Hypothalamus (tissue), 51 donors: ENCODE measurements around the gene TOR3A.
"Not testable (repeated sequence)": the region's sequence is repeated elsewhere in the genome, so short reads cannot be mapped to it uniquely, and the experiment has no call there.

Experiments
- DNase-seq, 51 donors: peaks; one replicate each; lab custom pipeline; 2025; lab: John Stamatoyannopoulos, UW

Gene TOR3A

GRCh38 chr1:179104611-179105250 lies 22.9 kb downstream of the TOR3A start:
- no peak for DNase-seq

- DNase-seq, result no peak
Observed at GRCh38 chr1:179105393-179105792, 23.5 kb downstream of the TOR3A start.

- no peak for DNase-seq
Observed at GRCh38 chr1:179107706-179108629, 26.1 kb downstream of the TOR3A start.

GRCh38 chr1:179108644-179109043 lies 26.8 kb downstream of the TOR3A start:
- DNase-seq, result no peak

- DNase-seq, result no peak
Observed at GRCh38 chr1:179115181-179115580, 33.3 kb downstream of the TOR3A start.

- DNase-seq, result no peak
Observed at GRCh38 chr1:179119513-179119912, 37.6 kb downstream of the TOR3A start.

- DNase-seq, result no peak
Observed at GRCh38 chr1:179120736-179121135, 38.9 kb downstream of the TOR3A start.

- peak in 6 of 51 donors; percentile 6 to 78 (median 14) for DNase-seq
Observed at GRCh38 chr1:179121159-179121938, 39.5 kb downstream of the TOR3A start.

GRCh38 chr1:179124873-179125272 lies 43.0 kb downstream of the TOR3A start:
- DNase-seq, result no peak

- DNase-seq, result peak in 5 of 51 donors; percentile 6 to 49 (median 23)
Observed at GRCh38 chr1:179126338-179127060, 44.6 kb downstream of the TOR3A start.

GRCh38 chr1:179127163-179127895 lies 45.5 kb downstream of the TOR3A start:
- DNase-seq, result no peak

GRCh38 chr1:179128520-179128919 lies 46.6 kb downstream of the TOR3A start:
- DNase-seq, result no peak

- DNase-seq, result no peak
Observed at GRCh38 chr1:179129702-179130473, 48.0 kb downstream of the TOR3A start.

GRCh38 chr1:179135168-179135567 lies 53.3 kb downstream of the TOR3A start:
- DNase-seq, result not testable (repeated sequence)

GRCh38 chr1:179135707-179136106 lies 53.8 kb downstream of the TOR3A start:
- not testable (repeated sequence) for DNase-seq

GRCh38 chr1:179137617-179138255 lies 55.9 kb downstream of the TOR3A start:
- DNase-seq, result no peak

GRCh38 chr1:179138755-179139154 lies 56.9 kb downstream of the TOR3A start:
- not testable (repeated sequence) for DNase-seq

GRCh38 chr1:179141592-179142251 lies 59.9 kb downstream of the TOR3A start:
- peak in 1 of 51 donors; percentile 32 for DNase-seq
